Nephron (organoid): ENCODE results near the gene NR5A2.

Experiments
- H3K27ac Mint-ChIP-seq, 3 experiments: 2 replicates each; pipeline ENCODE4 v1.8.0; 2020; ENCODE audit warnings: mixed read lengths in 3 of 3, mild to moderate bottlenecking in 2 of 3, moderate library complexity in 1 of 3
- H3K27me3 Mint-ChIP-seq: 2 replicates; pipeline ENCODE4 v1.8.0; 2021; ENCODE audit warnings: low read depth, mild to moderate bottlenecking, moderate library complexity, mixed read lengths
- H3K36me3 Mint-ChIP-seq: 2 replicates; pipeline ENCODE4 v1.8.0; 2020; ENCODE audit warnings: low read depth, mixed read lengths
- H3K4me1 Mint-ChIP-seq: 2 replicates; pipeline ENCODE4 v1.8.0; 2020; ENCODE audit warnings: mixed read lengths
- H3K4me3 Mint-ChIP-seq, 3 experiments: 2 replicates each; pipeline ENCODE4 v1.8.0; 2020; ENCODE audit warnings: mild to moderate bottlenecking in 3 of 3, mixed read lengths in 3 of 3, moderate library complexity in 2 of 3
- H3K9me3 Mint-ChIP-seq: 2 replicates; pipeline ENCODE4 v1.8.0; 2020; ENCODE audit warnings: mixed read lengths
- TF ChIP-seq, protein P1 (sequence below), 3 experiments: fragments of 200-600 bp; sonication (generic); IDR thresholded peaks; one replicate each; pipeline ENCODE4 v1.5.0; 2021; ENCODE audit warnings: antibody characterized with exemption in 3 of 3; ENCODE audit not compliant: unreplicated experiment in 3 of 3

Gene NR5A2

DNA sequence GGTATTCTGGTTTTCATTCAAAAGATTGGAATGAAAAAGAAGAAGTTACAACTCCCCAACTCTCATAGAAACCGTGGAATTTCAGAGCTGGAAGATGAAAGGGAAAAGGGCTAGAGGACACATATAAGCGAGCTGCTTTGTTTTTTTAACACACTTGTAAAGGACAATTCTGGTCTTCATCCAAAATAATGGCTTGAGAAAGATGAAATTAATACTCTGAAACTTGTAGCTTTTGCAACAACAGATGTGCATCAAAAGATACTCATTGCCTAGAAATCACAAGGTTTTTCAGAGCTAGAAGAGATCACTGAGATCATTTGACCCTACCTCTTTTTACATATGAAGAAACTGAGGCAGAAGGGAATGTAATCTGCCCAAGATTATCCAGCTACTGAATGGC lies 25.6 kb downstream of the NR5A2 start:
- H3K27me3 Mint-ChIP-seq: peaks cover 66% of the 10 kb centered on the region
- H3K9me3 Mint-ChIP-seq: no peaks in the 10 kb centered on the region
- H3K27ac Mint-ChIP-seq: no peak overlapping the region
- peaks cover 4% of the 10 kb centered on the region for H3K36me3 Mint-ChIP-seq
- TF ChIP-seq, protein P1, sequence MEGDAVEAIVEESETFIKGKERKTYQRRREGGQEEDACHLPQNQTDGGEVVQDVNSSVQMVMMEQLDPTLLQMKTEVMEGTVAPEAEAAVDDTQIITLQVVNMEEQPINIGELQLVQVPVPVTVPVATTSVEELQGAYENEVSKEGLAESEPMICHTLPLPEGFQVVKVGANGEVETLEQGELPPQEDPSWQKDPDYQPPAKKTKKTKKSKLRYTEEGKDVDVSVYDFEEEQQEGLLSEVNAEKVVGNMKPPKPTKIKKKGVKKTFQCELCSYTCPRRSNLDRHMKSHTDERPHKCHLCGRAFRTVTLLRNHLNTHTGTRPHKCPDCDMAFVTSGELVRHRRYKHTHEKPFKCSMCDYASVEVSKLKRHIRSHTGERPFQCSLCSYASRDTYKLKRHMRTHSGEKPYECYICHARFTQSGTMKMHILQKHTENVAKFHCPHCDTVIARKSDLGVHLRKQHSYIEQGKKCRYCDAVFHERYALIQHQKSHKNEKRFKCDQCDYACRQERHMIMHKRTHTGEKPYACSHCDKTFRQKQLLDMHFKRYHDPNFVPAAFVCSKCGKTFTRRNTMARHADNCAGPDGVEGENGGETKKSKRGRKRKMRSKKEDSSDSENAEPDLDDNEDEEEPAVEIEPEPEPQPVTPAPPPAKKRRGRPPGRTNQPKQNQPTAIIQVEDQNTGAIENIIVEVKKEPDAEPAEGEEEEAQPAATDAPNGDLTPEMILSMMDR (IDR thresholded peaks at IDR 0.05; ENCODE audit: unreplicated experiment in 3 of 3): no peak
- H3K4me1 Mint-ChIP-seq: peaks cover 10% of the 10 kb centered on the region
- no peak overlapping the region for H3K4me3 Mint-ChIP-seq

DNA sequence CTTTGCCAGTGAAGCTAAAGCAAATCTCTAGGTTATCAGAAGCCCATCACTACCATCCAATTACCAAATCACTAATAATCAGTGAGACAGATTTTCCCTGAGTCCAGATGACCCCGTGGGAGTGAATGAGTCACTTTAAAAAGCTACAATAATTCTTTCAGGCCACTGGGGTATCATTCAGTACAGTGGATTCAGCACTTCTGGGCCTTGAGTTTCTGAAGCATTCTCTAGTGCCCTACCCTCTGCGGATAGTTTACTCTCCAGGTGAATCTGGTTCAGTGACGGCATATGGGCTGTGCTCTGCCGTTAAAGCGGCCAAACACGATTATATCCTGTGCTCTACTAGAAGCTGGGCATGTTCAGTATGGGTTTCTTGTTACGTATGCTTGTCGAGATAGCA lies 26.1 kb downstream of the NR5A2 start:
- Mint-ChIP-seq H3K36me3 (peaks cover 4% of the 10 kb centered on the region), H3K4me1 (peaks cover 10% of the 10 kb centered on the region), H3K27me3 (peaks cover 61% of the 10 kb centered on the region), H3K27ac (no peak overlapping the region), H3K4me3 (no peak overlapping the region), H3K9me3 (no peaks in the 10 kb centered on the region)
- TF ChIP-seq, protein P1 (IDR thresholded peaks at IDR 0.05; ENCODE audit: unreplicated experiment in 3 of 3): no peak

DNA sequence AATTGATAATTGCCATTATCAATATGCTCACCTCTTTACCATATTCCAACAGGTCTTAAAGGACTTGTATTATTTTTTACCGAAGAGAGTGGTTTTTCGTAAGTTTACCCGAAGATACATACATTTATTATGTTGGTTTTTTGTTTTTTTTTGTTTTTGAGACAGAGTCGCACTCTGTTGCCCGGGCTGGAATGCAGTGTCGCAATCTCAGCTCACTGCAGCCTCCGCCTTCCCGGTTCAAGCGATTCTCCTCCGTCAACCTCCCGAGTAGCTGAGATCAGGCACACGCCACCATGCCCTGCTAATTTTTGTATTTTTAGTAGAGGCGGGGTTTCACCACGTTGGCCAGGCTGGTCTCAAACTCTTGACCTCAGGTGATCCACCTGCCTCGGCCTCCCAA lies 30.8 kb downstream of the NR5A2 start:
- Mint-ChIP-seq H3K27me3 (peaks cover 33% of the 10 kb centered on the region), H3K27ac (no peak overlapping the region), H3K36me3 (peaks cover 3% of the 10 kb centered on the region), H3K4me1 (peaks cover 5% of the 10 kb centered on the region), H3K9me3 (no peaks in the 10 kb centered on the region), H3K4me3 (no peak overlapping the region)
- TF ChIP-seq, protein P1 (IDR thresholded peaks at IDR 0.05; ENCODE audit: unreplicated experiment in 3 of 3): no peak

DNA sequence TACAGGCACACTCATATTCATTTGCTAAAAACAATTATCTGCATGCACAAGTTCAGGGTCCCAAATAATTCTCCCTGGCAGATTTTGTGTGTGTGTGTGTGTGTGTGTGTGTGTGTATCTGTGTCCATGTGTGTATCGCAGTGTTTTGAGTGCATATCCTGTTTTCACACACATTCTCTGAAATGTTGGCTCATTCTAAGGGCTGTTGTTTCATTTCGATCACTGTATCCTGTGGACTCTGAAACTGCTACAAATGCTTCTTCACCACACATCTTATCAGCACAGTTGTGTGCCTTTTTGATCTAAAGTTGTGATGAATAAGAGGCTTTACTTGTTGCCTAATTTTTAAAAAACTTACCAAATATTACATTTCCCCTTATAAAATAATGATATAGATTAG lies 34.6 kb downstream of the NR5A2 start:
- Mint-ChIP-seq H3K36me3 (no peaks in the 10 kb centered on the region), H3K9me3 (no peaks in the 10 kb centered on the region), H3K4me1 (no peaks in the 10 kb centered on the region), H3K4me3 (no peak overlapping the region), H3K27ac (no peak overlapping the region), H3K27me3 (peaks cover 34% of the 10 kb centered on the region)
- TF ChIP-seq, protein P1 (IDR thresholded peaks at IDR 0.05; ENCODE audit: unreplicated experiment in 3 of 3): no peak

DNA sequence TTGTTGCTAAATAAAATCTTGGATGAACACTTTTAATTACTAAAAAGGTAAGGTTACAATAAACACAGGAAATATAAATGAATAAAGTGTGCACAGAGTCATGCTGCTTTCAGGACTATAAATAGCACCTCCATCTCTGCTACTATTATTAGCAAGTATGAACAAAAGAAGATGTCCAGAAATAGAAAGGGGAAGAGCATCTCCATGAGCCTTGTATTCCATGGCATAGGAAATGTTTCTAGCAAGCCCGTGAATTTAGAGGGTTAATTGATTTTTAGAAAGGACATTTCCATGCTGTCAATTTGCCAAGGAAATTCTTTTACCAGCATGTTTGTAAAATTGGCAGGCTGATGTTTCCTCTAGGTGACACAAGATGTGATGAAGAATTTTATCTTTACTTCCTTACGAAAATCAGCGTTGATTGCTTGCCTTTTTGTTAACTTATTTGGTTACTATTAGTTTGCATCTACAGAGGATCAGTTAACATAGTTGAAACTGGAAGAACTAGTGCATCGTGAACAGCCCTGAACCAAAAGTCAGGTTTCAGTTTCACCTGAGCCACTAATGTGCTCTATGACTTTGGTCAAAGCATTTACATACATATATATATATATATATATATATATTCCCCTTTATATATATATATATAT lies 45.3 kb downstream of the NR5A2 start:
- TF ChIP-seq, protein P1 (IDR thresholded peaks at IDR 0.05; ENCODE audit: unreplicated experiment in 3 of 3): no peak
- no peaks in the 10 kb centered on the region for H3K9me3 Mint-ChIP-seq
- no peaks in the 10 kb centered on the region for H3K36me3 Mint-ChIP-seq
- peaks cover 17% of the 10 kb centered on the region for H3K4me1 Mint-ChIP-seq
- H3K27me3 Mint-ChIP-seq: peaks cover 29% of the 10 kb centered on the region
- no peak overlapping the region for H3K27ac Mint-ChIP-seq
- H3K4me3 Mint-ChIP-seq: no peak overlapping the region

DNA sequence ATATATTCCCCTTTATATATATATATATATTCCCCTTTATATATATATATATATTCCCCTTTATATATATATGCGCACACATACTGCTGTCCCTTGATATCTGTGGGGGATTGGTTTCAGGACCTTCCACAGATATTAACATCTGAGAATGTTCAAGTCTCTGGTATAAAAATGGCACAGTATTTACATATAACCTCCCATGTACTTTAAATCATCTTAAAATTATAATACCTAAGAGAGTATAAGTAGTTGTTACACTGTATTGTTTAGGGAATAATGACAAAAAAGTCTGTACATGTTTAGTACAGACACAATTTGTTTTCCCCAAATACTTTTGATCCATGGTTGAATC lies 45.8 kb downstream of the NR5A2 start:
- peaks cover 27% of the 10 kb centered on the region for H3K27me3 Mint-ChIP-seq
- H3K27ac Mint-ChIP-seq: no peak overlapping the region
- H3K4me3 Mint-ChIP-seq: no peak overlapping the region
- TF ChIP-seq, protein P1 (IDR thresholded peaks at IDR 0.05; ENCODE audit: unreplicated experiment in 3 of 3): no peak
- no peaks in the 10 kb centered on the region for H3K36me3 Mint-ChIP-seq
- peaks cover 18% of the 10 kb centered on the region for H3K4me1 Mint-ChIP-seq
- no peaks in the 10 kb centered on the region for H3K9me3 Mint-ChIP-seq
